Peyer's patch (tissue), 4 donors: ENCODE results near the gene CD101. TPM values are rescaled to one million over a fixed set of nuclear protein-coding genes. Genes with fewer than 3 reads are reported as not detected.
"Not testable (repeated sequence)": the region's sequence is repeated elsewhere in the genome, so short reads cannot be mapped to it uniquely, and the experiment has no call there.

Experiments used
- DNase-seq, 3 donors: peaks; one replicate each; pipeline ENCODE4 v3.0.0-alpha.2; 2017 to 2019
- H3K27ac ChIP-seq, 4 donors: fragments of 200-600 bp; sonication (generic); one replicate each; pipeline ENCODE4 v1.5.1; 2016 to 2019
- H3K27me3 ChIP-seq, 2 donors: fragments of 200-600 bp; sonication (generic); one replicate each; pipeline ENCODE4 v1.5.1; 2019
- H3K36me3 ChIP-seq, 3 donors: fragments of 200-600 bp; sonication (generic); one replicate each; pipeline ENCODE4 v1.5.1; 2016 to 2019
- H3K4me1 ChIP-seq, 4 donors: fragments of 200-600 bp; sonication (generic); one replicate each; pipeline ENCODE4 v1.5.1; 2016 to 2019
- H3K4me3 ChIP-seq, 4 donors: fragments of 200-600 bp; sonication (generic); 1 replicate in 3 of 4; 2 replicates in 1 of 4; pipeline ENCODE4 v1.5.1; 2016 to 2019; ENCODE audit warnings: mild to moderate bottlenecking in 1 of 4
- H3K9me3 ChIP-seq, 4 donors: fragments of 200-600 bp; sonication (generic); one replicate each; pipeline ENCODE4 v1.5.1; 2016 to 2019; ENCODE audit warnings: mild to moderate bottlenecking in 1 of 4
- CTCF ChIP-seq, 6 experiments: fragments of 450-650 bp in 4 of 6; fragments of 200-600 bp in 2 of 6; sonication (generic) in 1 of 6; IDR thresholded peaks; one replicate each; pipeline ENCODE4 v1.5.1; 2017 to 2019; ENCODE audit warnings: antibody characterized with exemption in 6 of 6, mild to moderate bottlenecking in 3 of 6, moderate library complexity in 1 of 6
- POLR2A ChIP-seq, 2 donors: fragments of 450-650 bp; IDR thresholded peaks; one replicate each; pipeline ENCODE4 v1.5.1; 2017; ENCODE audit warnings: antibody characterized with exemption in 2 of 2, mild to moderate bottlenecking in 2 of 2, moderate library complexity in 2 of 2
- total RNA-seq, 4 donors: library from RNA; depleted of rRNA; stranded (reverse); fragments of >200 nt; gene quantifications; one replicate each; pipeline ENCODE4 v1.1.0, GENCODE V29; 2016

The CD101 gene
- total RNA-seq, 4 donors from 2014 or later = 0.85 to 12.4 (median 3.5) TPM

DNA sequence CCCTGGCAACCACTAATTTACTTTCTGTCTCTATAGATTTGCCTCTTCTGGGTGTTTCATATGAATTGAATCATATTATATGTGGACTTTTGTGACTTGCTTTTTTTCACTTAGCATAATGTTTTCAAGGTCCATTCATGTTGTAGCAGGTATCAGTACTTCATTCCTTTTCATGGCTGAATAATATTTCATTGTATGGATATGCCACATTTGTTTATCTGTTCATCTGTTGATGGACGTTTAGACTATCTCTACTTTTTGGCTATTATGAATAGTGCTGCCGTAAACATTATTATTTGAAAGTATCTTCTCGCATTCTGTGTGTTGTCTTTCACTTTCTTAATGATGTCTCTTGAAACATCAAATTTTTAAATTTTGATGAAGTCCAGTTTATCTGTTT is 32.8 kb upstream of the CD101 start:
- Histone ChIP-seq H3K27ac (no peak overlapping the region), H3K27me3 (no peaks in the 10 kb centered on the region), H3K4me3 (no peak overlapping the region), H3K36me3 (peaks cover 0 to 10% (median 0%) of the 10 kb centered on the region in 3 donors), H3K4me1 (no peaks in the 10 kb centered on the region), H3K9me3 (no peaks in the 10 kb centered on the region)
- DNase-seq = no peak
- TF ChIP-seq POLR2A (IDR thresholded peaks at IDR 0.05) (no peak), CTCF (IDR thresholded peaks at IDR 0.05) (no peak)

- Histone ChIP-seq H3K9me3 (no peaks in the 10 kb centered on the region), H3K27me3 (no peaks in the 10 kb centered on the region), H3K4me1 (no peaks in the 10 kb centered on the region), H3K27ac (no peak overlapping the region), H3K36me3 (peaks cover 0 to 19% (median 0%) of the 10 kb centered on the region in 3 donors), H3K4me3 (no peak overlapping the region)
- TF ChIP-seq CTCF (IDR thresholded peaks at IDR 0.05) (no peak), POLR2A (IDR thresholded peaks at IDR 0.05) (no peak)
- no peak for DNase-seq
Measured at GRCh38 chr1:116971258-116971860, 30.2 kb upstream of the CD101 start.

DNA sequence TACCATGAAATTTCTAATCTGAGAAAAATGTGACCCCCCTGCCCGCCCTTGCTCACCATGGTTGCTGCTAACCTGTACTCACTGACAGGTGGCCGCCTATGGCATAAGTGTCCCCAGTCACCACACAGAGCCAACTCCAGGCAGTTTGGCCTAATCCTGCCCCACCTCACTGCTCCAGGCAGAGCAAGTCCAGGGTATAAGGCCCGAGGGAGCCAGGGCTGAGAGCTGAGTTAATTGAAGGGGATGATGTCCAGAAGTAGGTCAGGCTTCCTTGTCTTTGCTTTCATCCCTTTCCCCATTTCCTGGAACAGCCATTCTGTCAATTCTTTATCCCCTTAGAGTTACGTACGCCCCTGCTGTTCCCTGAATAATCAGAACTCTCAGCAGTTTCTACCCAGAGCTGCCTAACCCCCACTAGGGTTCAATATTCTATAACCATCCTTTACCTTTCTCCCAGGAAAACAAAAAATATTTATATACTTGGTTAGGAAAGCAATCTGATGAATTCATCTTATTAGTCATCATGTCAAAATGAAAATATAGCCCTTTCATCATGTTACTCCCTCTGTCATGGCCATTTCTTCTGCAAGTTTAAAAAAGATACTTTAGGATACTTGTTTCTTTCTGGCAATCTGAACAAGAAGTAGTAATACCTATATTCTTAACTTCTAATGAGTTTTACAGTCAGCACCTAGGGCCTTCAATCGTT is 29.4 kb upstream of the CD101 start:
- H3K36me3 ChIP-seq = peaks cover 0 to 19% (median 0%) of the 10 kb centered on the region in 3 donors
- no peak for DNase-seq
- H3K27me3 ChIP-seq = no peaks in the 10 kb centered on the region
- H3K4me1 ChIP-seq = no peaks in the 10 kb centered on the region
- no peaks in the 10 kb centered on the region for H3K9me3 ChIP-seq
- no peak overlapping the region for H3K4me3 ChIP-seq
- TF ChIP-seq CTCF (IDR thresholded peaks at IDR 0.05) = no peak
- no peak for TF ChIP-seq POLR2A (IDR thresholded peaks at IDR 0.05)
- no peak overlapping the region for H3K27ac ChIP-seq

GRCh38 chr1:116972674-116973030 is 28.9 kb upstream of the CD101 start:
- H3K27ac ChIP-seq = no peak overlapping the region
- no peaks in the 10 kb centered on the region for H3K27me3 ChIP-seq
- TF ChIP-seq POLR2A (IDR thresholded peaks at IDR 0.05) (no peak), CTCF (IDR thresholded peaks at IDR 0.05) (no peak)
- H3K9me3 ChIP-seq = no peaks in the 10 kb centered on the region
- no peak overlapping the region for H3K4me3 ChIP-seq
- H3K4me1 ChIP-seq = no peaks in the 10 kb centered on the region
- H3K36me3 ChIP-seq = peaks cover 0 to 19% (median 0%) of the 10 kb centered on the region in 3 donors
- no peak for DNase-seq

DNA sequence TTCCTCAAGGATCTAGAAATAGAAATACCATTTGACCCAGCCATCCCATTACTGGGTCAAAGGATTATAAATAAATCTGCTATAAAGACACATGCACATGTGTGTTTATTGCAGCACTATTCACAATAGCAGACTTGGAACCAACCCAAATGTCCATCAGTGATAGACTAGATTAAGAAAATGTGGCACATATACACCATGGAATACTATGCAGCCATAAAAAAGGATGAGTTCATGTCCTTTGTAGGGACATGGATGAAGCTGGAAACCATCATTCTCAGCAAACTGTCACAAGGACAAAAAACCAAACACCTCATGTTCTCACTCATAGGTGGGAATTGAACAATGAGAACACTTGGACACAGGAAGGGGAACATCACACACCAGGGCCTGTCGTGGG is 21.3 kb upstream of the CD101 start:
- H3K36me3 ChIP-seq, H3K4me3 ChIP-seq, DNase-seq, H3K9me3 ChIP-seq, H3K27me3 ChIP-seq, H3K27ac ChIP-seq: not testable (repeated sequence)
- H3K4me1 ChIP-seq = peaks cover 0 to 30% (median 2%) of the 10 kb centered on the region in 4 donors

DNA sequence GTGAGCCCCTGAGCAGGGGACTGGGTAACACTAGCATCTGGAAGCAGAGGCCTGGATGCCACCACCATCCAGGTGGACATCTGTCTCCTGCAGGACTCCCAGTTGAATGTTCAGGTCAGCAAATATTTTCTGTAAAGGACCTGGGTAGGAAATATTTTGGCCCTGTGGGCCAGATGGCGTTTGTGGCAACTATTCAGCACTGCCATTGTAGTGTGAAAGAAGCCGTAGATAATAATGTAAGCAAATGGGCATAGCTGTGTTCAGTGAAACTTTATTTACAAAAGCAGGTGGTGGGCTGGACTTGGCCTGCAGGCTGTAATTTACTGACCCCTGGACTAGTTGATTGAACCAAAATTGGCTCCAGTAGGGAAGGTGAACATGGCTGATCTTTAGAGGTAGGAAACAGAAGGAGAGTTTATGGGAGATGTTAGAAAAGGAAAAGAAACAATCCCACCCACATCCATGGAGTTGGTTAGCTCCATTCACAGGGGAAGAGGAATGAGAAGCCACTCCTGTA is 20.0 kb upstream of the CD101 start:
- Histone ChIP-seq H3K36me3 (no peaks in the 10 kb centered on the region), H3K9me3 (no peaks in the 10 kb centered on the region), H3K4me1 (peaks cover 0 to 30% (median 2%) of the 10 kb centered on the region in 4 donors), H3K27ac (peak overlapping the region in 2 of 4 donors; percentile 66 to 95), H3K4me3 (no peak overlapping the region), H3K27me3 (no peaks in the 10 kb centered on the region)
- no peak for DNase-seq
- no peak for TF ChIP-seq CTCF (IDR thresholded peaks at IDR 0.05)
- TF ChIP-seq POLR2A (IDR thresholded peaks at IDR 0.05) = no peak
